NOMO-1 treated with dmso at 0.1 percent for 144 hours (cell line): ENCODE results near the gene WFDC2.
"Not testable (repeated sequence)": the region's sequence is repeated elsewhere in the genome, so short reads cannot be mapped to it uniquely, and the experiment has no call there.

Source experiments
- DNase-seq: peaks from one replicate; lab custom pipeline; 2025; ENCODE audit not compliant: unreplicated experiment; lab: John Stamatoyannopoulos, UW

WFDC2 gene

DNA sequence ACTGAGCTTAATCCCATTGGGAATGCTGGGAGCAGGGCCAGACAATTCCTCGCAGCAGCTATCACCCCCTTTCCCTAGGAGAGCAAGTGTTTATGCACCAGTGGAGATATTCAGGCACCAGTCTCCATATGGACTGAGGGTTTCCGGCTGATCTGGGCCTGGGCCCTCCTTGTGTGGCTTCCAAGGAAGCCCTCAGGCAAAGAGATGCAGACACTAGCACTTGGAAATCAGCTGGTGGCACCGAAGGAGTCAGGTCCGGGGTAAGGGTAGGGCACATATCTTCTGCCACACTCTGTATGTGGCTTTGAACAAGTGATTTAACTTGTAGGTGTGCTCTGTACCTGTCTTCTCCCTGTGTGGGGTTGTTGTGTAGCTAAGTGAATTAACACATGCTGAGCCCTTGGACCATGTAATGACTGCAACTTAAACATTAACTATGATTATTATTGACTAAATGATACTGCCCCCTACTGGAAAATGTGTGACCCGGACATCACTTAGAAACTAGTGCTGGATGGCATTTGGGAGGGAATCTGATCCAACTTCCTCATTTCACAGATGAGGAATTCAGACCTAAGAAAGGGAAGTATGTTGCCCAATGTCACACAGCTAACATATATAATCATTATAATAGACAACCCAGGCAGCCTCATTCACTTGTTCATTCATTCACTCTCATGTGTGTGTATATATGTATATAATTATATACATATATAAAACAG is 19.3 kb upstream of the WFDC2 start:
- peak; percentile 65 for DNase-seq

DNA sequence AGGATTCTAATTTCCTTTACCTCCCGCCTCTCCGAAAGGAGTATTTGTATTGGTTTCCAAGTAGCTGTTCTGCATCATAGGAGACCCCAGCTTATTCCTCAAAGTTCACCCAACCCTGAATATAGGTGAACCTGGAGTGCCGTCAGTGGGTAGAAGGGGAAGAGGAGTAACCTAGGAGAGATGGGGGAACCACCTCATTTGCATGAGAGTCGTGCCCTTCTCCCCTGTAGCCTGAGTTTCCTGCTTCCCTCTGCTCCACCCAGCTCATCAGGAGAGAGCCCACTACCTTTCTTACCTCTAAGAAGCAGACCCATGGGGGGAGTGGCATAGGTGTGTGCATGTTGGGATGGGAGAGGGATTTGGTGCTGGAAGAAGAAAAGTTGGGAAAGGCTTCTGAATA is 17.3 kb upstream of the WFDC2 start:
- DNase-seq, result no peak

DNA sequence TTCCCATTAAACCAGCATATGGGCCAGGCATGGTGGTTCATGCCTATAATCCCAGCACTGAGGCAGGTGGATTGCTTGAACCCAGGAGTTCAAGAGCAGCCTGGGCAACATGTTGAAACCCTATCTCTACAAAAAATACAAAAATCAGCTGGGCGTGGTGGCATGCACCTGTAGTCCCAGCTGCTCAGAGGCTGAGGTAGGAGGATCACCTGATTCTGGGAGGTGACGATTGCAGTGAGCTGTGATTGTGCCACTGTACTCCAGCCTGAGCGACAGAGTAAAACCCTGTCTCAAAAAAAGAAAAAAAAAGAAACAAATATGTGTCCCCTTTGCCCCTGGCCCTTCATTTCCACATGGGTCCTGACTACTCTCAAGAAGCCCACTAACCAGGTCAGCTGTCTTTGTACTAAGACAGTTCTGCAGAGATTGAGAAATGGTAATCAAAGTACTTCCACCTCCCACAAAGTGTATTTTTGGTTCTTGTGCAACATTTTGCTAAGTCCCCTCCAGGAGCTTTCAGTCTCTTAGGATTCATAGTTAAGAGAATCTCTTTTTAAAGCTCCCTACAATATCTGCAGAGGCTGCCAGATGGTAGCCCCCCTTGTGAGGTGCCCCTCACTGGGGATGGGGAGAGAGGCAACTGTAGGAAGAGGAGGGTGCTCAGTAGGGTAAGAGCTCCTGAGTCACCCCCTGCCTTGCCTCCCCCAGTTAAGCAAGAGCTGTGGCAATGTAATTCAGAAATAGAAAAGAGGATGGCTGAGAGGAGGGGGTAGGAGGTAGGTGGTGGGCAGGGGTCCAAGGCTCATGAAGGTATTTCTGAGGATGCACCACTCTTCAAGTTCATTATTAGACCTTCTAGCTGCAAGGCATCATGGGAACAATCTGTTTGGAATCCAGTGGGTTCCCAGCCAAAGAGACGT is 16.5 kb upstream of the WFDC2 start:
- peak; percentile 83 for DNase-seq

DNA sequence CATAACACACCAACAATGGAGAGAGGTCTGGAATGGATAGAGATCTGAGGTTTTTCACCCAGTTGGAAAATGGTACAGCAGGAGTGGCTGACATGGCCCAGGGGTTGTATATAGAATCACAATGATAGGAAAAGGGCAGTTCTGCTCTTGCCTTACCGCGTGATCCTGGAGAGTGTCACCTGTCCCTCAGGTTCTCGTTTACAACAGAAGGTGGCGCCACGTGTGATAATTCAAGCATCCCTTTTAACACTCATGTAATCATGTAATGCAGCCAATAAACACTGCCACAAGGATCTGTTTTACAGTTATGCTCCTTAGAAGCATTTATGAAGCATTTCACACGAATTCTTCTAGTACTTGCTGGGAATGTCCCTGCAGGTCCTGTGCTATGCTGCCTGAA is 12.9 kb upstream of the WFDC2 start:
- DNase-seq, result no peak

DNA sequence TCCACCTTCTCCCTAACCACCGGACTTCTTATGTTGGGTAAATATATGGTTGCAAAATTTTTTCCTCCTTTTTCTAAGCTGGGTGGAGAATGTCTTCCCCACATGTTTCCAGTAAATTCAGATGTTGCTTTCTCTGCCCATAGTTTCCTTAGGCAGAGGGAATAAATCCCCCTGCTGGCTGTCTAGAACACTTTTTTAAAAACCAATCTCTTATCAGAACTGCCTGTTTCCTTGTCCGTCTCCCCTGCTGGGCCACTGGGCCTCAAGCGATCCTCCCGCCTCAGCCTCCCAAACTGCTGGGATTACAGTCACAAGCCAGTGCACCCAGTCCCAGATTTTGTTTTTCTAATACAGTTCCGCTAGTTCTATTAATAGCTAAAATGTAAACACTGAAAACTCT is 9.9 kb upstream of the WFDC2 start:
- DNase-seq, result no peak

DNA sequence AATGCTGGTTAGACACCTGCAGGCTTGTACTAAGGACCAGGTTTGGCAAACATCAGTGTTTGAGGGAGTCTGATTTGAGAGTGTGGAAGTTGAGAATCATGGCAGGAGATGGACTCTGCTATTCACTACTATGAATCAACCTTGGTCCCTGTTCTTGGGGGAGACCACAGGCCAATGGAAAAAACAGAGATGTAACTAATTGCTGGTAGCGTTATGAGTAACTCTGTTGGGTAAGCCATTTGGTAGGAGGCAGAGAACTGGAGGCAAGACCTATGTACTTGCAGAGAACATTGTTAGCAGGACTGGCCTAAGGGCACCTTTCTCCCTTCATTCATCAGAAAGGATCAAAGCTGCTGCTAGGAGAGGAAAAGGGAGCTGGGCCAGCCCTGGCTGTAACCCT is 8.3 kb upstream of the WFDC2 start:
- no peak for DNase-seq

DNA sequence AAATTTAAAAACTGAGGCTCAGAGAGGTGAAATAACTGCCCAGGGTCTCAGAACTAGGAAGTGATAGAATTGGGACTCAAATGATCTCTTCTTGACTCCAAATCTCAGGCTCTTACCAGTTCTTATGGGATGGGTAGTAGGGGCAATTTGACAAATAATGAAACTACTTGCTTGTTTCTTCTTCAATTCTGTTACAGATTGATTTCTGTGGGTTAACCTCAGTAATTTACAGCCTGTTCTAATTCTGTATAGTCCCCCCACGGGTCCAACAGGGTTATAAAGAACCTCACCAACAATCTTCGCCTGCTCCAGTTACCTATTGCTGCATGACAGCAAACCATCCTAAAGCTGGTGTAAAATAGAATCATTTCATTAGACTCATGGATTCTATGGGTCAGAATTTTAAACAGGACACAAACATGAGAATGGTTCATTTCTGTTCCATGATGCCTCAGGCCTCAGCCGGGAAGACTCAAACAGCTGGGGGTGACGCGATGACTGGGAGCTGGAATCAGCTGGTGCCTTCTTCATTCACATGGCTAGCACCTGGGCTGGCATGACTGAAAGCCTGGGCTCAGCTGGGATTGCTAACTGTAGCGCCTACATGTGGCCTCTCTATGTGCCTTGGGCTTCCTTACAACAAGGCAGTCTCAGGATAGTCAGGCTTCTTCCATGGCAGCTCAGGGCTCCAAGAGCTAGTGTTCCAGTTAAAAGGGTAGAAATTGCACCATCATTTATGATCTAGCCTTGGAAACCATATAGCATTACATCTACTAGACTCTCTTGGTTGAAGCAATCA is 6.6 kb upstream of the WFDC2 start:
- DNase-seq, result no peak

DNA sequence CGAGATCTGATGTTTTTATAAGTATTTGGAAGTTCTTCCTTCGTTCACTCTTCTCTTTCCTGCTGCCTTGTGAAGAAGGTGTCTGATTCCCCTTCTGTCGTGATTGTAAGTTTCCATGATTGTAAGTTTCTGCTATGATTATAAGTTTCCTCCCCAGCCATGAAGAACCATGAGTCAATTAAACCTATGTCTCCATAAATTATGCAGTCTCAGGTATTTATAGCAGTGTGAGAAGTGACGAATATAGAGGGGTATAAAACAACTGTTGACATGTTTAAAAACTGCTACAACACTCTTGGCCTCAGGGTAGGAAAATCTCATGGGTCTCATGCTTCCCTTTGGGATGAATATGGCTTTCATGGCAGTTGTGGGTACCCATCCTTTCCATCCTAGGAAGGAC is 5.8 kb upstream of the WFDC2 start:
- no peak for DNase-seq

DNA sequence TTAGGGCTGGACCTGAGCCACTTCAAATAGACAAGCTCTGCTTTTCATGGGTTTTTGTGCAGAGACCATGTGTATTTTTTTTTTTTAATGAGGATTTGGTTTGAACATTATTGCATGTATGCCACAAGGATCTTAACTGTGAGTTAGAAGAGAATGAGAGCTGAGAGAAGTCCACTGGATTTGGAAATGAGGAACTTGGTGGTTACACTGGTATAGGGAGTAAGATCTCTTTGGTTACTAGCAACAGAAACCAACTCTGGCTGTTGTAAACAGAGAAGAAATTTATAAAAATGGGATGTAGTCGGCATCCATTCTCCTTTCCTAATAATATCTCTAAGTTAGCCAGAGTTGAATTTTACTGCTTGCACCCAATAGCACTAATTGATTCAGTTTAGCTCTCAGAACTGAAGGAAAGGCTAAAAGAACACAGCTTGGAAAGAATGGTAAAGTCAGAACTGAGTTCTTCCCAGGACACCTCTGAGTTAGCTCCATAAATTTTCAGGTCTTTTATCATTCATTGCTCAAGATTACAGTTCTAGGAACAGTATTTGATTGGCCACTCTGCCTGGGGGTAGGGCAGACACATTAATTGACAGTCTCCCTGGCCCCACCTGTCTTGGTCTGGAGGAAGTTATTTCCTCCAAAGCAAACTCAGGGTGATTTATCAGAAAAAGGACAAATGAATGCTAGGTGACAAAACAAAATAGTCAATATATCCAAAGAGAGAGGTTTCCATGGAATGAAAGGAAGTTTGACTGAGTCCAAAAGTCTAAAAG is 3.9 kb upstream of the WFDC2 start:
- no peak for DNase-seq

DNA sequence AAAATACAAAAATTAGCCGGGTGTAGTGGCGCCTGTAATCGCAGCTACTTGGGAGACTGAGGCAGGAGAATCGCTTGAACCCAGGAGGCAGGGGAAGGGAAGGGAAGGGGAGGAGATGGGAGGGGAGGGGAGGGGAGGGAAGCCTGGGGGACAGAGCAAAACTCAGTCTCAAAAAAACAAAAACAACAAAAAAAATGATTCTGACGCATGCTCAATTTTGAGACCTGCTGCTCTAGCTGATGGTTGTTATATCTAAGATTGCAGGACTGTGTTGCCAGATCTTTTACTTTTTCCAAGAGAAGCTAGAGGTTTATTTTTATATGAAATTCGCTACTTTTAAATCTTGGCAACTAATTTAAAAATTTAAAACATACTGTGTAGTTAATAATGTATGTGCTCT is 2.4 kb upstream of the WFDC2 start:
- no peak for DNase-seq

DNA sequence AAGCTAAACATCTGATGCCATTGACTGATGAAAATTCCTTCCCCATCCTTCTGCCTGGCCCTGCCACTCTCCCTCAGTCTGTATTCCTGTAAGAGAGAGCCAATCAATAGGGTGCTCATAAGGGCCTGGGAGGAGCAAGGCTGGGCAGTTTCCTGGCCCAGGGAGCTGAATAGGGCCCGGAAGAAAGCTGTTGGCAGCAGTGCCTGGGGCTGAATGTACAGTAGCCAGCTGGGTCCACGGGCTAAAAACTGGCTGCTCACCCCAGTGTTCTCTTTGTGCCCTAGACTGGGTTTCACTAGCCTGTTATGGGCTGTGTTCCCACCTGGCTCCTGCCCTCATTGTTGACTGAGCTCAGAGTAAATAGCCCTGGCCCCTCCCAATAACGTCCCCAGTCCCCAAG is 1.7 kb upstream of the WFDC2 start:
- DNase-seq, result no peak

DNA sequence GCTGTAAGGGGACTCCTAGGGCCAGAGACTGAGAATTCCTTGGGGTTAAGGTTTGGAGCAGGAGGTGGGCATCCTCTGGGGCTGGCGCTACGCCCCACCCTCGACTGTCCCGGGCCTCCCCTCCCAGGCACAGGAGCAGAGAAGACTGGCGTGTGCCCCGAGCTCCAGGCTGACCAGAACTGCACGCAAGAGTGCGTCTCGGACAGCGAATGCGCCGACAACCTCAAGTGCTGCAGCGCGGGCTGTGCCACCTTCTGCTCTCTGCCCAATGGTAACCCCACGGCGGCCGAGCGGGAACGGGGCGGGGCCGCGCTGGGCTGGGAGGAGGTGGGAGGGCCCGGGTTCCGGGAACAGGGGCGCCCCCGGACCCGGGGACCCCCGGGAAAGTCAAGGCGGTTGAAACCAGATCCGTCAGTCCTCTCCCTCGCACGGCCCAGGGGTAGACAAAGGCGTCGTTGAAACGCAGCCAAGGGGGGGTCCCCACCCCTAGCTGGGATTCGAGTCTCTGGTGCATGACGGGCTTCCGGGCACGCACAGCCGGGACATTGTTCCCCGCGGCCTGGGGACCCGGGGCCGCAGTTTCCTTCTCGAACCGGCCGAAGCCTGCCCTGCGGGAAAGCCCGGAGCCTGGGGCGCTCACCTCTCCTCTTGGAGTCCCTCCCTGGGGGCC is 844 bp downstream of the WFDC2 start:
- no peak for DNase-seq

DNA sequence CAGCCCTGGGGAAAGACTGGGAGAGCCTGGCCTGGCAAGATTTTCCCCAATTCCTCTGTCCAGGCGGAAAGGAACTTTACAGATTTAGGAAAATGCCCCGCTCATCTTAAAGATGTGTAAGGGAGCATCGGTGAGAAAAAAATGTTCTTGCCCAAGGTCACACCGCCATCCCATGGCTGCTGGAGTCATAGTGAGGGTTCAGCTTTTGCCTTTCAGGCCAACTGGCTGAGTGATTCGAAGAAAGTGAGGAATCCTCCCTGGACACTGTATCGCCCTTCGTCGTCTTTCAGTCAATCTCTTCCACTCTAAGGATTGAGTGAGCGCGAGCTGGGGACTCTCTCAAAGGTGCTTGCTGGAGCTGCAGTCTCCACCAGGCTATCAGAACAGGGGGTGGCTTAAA is 1.4 kb downstream of the WFDC2 start:
- no peak for DNase-seq

DNA sequence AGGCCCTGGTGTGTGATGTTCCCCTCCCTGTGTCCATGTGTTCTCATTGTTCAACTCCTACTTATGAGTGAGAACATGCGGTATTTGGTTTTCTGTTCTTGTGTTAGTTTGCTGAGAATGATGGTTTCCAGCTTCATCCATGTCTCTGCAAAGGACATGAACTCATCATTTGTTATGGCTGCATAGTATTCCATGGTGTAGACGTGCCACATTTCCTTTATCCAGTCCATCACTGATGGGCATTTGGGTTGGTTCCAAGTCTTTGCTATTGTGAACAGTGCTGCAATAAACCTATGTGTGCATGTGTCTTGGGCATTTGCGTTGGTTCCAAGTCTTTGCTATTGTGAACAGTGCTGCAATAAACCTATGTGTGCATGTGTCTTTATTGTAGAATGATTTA is 2.7 kb downstream of the WFDC2 start:
- not testable (repeated sequence) for DNase-seq

DNA sequence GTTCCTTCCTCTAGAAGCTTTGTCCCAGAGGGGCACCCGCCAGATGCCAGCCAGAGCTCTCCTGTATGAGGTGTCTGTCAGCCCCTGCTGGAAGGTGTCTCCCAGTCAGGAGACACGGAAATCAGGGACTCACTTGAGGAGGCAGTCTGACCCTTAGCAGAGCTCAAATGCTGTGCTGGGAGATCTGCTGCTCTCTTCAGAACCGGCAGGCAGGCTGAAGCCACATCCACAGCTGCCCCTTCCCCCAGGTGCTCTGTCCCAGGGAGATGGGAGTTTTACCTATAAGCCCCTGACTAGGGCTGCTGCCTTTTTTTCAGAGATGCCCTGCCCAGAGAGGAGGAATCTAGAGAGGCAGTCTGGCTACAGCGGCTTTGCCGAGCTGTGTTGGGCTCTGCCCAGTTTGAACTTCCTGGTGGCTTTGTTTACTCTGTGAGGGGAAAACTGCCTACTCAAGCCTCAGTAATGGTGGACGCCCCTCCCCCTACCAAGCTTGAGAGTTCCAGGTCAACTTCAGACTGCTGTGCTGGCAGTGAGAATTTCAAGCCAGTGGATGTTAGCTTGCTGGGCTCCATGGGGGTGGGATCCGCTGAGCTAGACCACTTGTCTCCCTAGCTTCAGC is 8.1 kb downstream of the WFDC2 start:
- not testable (repeated sequence) for DNase-seq

DNA sequence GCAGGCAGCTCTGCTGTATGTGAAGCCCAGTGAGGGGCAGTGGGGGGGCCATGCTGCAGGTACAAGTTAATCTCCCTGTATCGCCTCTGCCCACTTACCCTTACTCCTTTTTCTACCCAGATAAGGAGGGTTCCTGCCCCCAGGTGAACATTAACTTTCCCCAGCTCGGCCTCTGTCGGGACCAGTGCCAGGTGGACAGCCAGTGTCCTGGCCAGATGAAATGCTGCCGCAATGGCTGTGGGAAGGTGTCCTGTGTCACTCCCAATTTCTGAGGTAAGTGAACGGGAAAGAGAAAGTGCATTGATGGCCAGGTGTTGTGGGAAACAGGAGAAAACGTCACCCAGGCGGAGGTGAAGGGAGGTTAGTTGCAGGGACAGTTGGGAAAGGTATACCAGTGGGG is 10.3 kb downstream of the WFDC2 start:
- DNase-seq, result no peak

DNA sequence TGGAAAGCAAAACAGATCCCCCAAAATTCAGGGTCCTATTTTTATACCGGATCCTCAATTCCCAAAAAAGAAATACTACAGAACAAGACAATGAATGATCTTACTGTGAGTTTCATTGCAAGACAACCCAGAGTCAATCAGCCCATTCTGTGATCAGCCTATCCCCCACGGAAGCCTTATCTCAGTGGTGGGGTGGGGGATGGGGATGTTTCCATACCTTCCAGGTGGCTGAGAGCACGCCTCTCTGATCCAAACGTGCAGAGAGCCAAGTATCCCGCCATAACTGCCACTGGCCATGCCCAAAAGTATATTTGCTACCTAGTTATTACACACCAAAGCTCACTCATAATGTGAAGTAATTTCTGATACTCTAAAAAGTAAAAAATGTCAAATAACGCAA is 15.1 kb downstream of the WFDC2 start:
- no peak for DNase-seq

DNA sequence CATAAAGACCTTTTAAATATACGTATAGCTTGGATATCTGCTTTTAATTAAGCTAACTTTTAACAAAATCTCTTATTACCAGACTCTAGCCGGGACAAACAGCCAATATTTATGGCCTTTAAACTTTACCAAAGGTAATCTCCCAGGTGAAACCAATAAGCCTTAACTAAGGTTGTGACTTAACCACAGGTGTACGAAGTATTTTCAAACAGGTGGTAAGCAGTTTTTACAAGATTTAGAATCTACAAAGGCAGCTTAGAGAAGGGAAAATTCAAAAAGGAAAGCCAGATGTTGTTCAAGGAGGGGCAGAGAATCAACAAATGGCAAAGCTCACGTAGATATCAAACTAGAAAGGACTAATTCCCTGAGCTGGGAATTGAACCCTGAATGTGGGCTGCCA is 15.8 kb downstream of the WFDC2 start:
- no peak for DNase-seq

DNA sequence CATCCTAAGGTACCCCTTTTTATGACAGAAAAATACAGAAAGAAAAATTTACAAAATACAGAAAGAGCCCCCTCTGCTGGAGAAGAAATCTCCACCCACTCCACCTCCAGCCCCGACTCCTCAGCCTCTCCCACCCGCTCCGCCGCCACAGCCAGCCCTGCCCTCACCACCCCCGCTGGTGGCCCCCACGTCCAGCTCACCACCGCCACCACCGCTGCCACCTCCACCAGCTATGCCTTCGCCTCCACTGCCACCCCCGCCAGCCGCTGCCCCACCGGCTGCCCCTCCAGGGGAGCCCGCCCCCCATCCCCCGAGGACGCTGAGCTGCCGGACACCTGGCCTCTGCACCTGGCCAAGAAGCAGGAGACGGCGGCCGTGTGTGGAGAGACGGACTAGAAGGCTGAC is 17.7 kb downstream of the WFDC2 start:
- DNase-seq, result peak; percentile 12

DNA sequence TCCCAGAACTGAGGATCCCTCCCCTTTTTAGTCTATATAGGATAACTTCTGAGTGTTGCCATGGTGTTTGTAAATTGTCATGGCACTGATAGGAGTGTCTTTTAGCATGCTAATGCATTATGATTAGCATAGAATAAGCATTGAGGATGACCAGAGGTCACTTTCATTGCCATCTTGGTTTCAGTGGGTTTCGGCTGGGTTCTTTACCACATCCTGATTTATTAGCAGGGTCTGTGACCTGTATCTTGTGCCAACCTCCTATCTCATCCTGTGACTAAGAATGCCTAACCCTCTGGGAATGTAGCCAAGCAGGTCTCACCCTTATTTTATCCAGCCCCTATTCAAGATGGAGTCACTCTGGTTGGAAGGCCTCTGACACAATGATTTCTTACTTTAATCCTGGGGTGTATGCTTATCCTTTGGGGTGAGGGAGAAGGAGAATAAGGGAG is 19.6 kb downstream of the WFDC2 start:
- DNase-seq, result no peak
